ENCODE data around the gene ZNF236. TPM values are rescaled to one million over a fixed set of nuclear protein-coding genes. Genes with fewer than 3 reads are reported as not detected.

The ZNF236 gene
- total and polyA plus RNA-seq, 4 donors, result 0.83 to 8.2 (median 5.0) TPM

DNA sequence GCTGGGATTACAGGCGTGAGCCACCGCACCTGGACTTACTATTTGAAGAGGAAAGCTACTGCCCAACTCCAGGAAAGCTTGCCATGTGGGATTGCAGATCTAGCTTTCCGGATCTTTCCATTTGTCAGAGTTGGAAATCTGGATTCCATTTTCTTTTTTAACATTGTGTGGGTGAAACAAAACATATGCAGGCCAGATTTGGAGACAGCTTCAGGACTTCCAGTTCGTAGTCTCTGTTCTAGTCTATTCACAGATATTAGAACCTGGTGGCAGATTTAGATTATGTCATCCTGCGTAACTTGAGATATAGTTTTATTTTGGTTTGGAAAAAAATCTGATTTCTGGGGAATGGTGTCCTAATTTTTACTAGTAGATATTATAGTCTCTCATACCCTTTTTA, 70.5 kb downstream of the ZNF236 start:
- peaks cover 12 to 43% (median 38%) of the 10 kb centered on the region in 4 donors for H3K36me3 ChIP-seq (ENCODE audit: control insufficient read depth in 4 of 4, insufficient read depth in 3 of 4, low read depth in 1 of 4, low read length in 3 of 4)
- no peak overlapping the region for H3K9ac ChIP-seq (ENCODE audit: low read depth in 1 of 2, low read length in 2 of 2)
- no peak overlapping the region for H3K27ac ChIP-seq (ENCODE audit: low read depth in 1 of 2, low read length in 2 of 2)
- WGBS, result 96% methylated on average over 5 of the region's 5 CpGs
- DNase-seq (ENCODE audit: low spot score), result no peak
- TF ChIP-seq SP1 (IDR thresholded peaks at IDR 0.05) (no peak), JUND (IDR thresholded peaks at IDR 0.05) (no peak), HNF4A (conservative IDR thresholded peaks at IDR 0.05) (no peak), MAX (IDR thresholded peaks at IDR 0.05) (no peak), FOXA1 (IDR thresholded peaks at IDR 0.05) (no peak), HNF4G (IDR thresholded peaks at IDR 0.05) (no peak), ZBTB33 (IDR thresholded peaks at IDR 0.05) (no peak), YY1 (IDR thresholded peaks at IDR 0.05) (no peak), CTCF (IDR thresholded peaks at IDR 0.05; ENCODE audit: low read depth, low read length, missing input control) (no peak), FOXA2 (IDR thresholded peaks at IDR 0.05) (no peak), RXRA (IDR thresholded peaks at IDR 0.05) (no peak), EGR1 (IDR thresholded peaks at IDR 0.05; ENCODE audit: low read depth in 2 of 2) (no peak), TAF1 (conservative IDR thresholded peaks at IDR 0.05) (no peak), GABPA (IDR thresholded peaks at IDR 0.05 in 1 of 2, conservative IDR thresholded peaks at IDR 0.05 in 1 of 2) (no peak), RAD21 (IDR thresholded peaks at IDR 0.05) (no peak), ATF3 (IDR thresholded peaks at IDR 0.05) (no peak)
- no peaks in the 10 kb centered on the region for H3K27me3 ChIP-seq (ENCODE audit: control insufficient read depth in 4 of 4, insufficient read depth in 4 of 4, low read length in 3 of 4)
- H3K9me3 ChIP-seq (ENCODE audit: control insufficient read depth in 4 of 4, low read length in 3 of 4), result no peaks in the 10 kb centered on the region
- no peaks in the 10 kb centered on the region for H3K4me1 ChIP-seq (ENCODE audit: control insufficient read depth in 4 of 4, insufficient read depth in 4 of 4, low read length in 3 of 4)
- H3K4me3 ChIP-seq (ENCODE audit: low read depth in 1 of 3, low read length in 3 of 3), result no peak overlapping the region

DNA sequence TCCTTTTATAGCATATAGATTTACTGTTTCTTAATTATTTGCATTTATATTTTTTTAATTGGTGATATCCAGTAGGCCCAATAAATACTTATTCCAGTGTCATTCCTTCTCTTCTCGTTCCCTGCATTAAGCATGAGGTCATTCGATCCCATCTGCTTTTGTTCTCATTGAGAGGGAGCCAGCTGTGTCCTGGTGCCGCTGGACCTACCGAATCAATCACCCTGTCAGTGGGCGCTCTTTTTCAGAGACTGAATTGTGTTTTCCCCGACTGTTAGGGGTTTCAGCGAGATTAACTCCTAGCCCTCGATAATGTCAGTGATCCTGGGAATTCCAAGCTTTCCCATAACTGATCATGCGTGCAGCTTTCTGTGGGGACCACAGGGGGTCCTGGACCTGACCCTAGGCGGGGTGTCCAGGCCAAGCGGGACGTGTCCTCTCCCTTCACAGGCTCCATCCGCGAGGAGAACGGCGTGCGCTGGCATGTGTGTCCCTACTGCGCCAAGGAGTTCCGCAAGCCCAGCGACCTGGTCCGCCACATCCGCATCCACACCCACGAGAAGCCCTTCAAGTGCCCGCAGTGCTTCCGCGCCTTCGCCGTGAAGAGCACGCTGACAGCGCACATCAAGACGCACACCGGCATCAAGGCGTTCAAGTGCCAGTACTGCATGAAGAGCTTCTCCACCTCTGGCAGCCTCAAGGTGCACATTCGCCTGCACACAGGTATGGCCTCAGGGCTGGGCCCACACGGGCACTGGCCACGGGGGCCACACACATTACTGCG, 72.4 kb downstream of the ZNF236 start:
- H3K27ac ChIP-seq (ENCODE audit: low read depth in 1 of 2, low read length in 2 of 2), result no peak overlapping the region
- no peaks in the 10 kb centered on the region for H3K9me3 ChIP-seq (ENCODE audit: control insufficient read depth in 4 of 4, low read length in 3 of 4)
- H3K9ac ChIP-seq (ENCODE audit: low read depth in 1 of 2, low read length in 2 of 2), result no peak overlapping the region
- H3K4me1 ChIP-seq (ENCODE audit: control insufficient read depth in 4 of 4, insufficient read depth in 4 of 4, low read length in 3 of 4), result no peaks in the 10 kb centered on the region
- H3K27me3 ChIP-seq (ENCODE audit: control insufficient read depth in 4 of 4, insufficient read depth in 4 of 4, low read length in 3 of 4), result no peaks in the 10 kb centered on the region
- no peak for DNase-seq (ENCODE audit: low spot score)
- H3K36me3 ChIP-seq (ENCODE audit: control insufficient read depth in 4 of 4, insufficient read depth in 3 of 4, low read depth in 1 of 4, low read length in 3 of 4), result peaks cover 12 to 49% (median 46%) of the 10 kb centered on the region in 4 donors
- H3K4me3 ChIP-seq (ENCODE audit: low read depth in 1 of 3, low read length in 3 of 3), result no peak overlapping the region
- WGBS, result 98% methylated on average over 37 of the region's 37 CpGs
- TF ChIP-seq RXRA (IDR thresholded peaks at IDR 0.05) (no peak), RAD21 (IDR thresholded peaks at IDR 0.05) (no peak), TAF1 (conservative IDR thresholded peaks at IDR 0.05) (no peak)

Data from liver (tissue), 9 donors.